Measurements from ENCODE around the gene SHLD1. TPM values are rescaled to one million over a fixed set of nuclear protein-coding genes. Genes with fewer than 3 reads are reported as not detected.

Gene SHLD1
- total RNA-seq, 1 donor from 2014 or later, result 6.9 TPM

DNA sequence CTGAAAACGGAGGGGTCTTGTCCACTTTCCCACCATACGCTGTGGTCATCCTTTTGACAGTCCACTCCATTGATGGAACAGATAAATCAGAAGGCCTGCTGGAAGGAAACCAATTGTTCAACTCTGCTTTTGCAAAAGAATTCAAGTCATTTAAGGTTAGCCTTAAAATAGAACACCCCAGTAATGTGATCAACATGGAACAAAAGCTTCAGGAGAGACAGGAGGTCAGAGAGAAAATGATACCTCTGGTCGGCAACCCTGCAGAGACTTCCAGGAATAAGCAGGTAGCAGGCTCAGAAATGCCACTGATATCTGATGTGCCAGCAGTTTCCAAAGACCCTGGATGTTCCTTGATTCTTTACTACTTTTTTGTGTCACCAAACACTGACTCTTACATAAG is 39.6 kb upstream of the SHLD1 start:
- DNase-seq (ENCODE audit: low read depth, low spot score), result no peak
- Mint-ChIP-seq H3K4me3 (no peak overlapping the region), H3K27ac (ENCODE audit: unreplicated experiment) (no peak overlapping the region), H3K36me3 (ENCODE audit: low read depth) (no peaks in the 10 kb centered on the region), H3K27me3 (ENCODE audit: low read depth) (peaks cover 3% of the 10 kb centered on the region), H3K9me3 (peaks cover 2% of the 10 kb centered on the region), H3K4me1 (peaks cover 12% of the 10 kb centered on the region)
- TF ChIP-seq, protein P1, sequence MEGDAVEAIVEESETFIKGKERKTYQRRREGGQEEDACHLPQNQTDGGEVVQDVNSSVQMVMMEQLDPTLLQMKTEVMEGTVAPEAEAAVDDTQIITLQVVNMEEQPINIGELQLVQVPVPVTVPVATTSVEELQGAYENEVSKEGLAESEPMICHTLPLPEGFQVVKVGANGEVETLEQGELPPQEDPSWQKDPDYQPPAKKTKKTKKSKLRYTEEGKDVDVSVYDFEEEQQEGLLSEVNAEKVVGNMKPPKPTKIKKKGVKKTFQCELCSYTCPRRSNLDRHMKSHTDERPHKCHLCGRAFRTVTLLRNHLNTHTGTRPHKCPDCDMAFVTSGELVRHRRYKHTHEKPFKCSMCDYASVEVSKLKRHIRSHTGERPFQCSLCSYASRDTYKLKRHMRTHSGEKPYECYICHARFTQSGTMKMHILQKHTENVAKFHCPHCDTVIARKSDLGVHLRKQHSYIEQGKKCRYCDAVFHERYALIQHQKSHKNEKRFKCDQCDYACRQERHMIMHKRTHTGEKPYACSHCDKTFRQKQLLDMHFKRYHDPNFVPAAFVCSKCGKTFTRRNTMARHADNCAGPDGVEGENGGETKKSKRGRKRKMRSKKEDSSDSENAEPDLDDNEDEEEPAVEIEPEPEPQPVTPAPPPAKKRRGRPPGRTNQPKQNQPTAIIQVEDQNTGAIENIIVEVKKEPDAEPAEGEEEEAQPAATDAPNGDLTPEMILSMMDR (conservative IDR thresholded peaks at IDR 0.05), result no peak

GRCh38 chr20:5714261-5715041 is 35.8 kb upstream of the SHLD1 start:
- H3K27ac Mint-ChIP-seq (ENCODE audit: unreplicated experiment), result peak overlapping the region; percentile 23
- peaks cover 4% of the 10 kb centered on the region for H3K36me3 Mint-ChIP-seq (ENCODE audit: low read depth)
- no peak for DNase-seq (ENCODE audit: low read depth, low spot score)
- H3K27me3 Mint-ChIP-seq (ENCODE audit: low read depth), result peaks cover 8% of the 10 kb centered on the region
- H3K4me3 Mint-ChIP-seq, result no peak overlapping the region
- TF ChIP-seq, protein P1 (conservative IDR thresholded peaks at IDR 0.05), result no peak
- H3K9me3 Mint-ChIP-seq, result peaks cover 5% of the 10 kb centered on the region
- peaks cover 12% of the 10 kb centered on the region for H3K4me1 Mint-ChIP-seq

- no peak for DNase-seq (ENCODE audit: low read depth, low spot score)
- H3K27ac Mint-ChIP-seq (ENCODE audit: unreplicated experiment), result no peak overlapping the region
- peaks cover 5% of the 10 kb centered on the region for H3K9me3 Mint-ChIP-seq
- H3K4me1 Mint-ChIP-seq, result peaks cover 12% of the 10 kb centered on the region
- TF ChIP-seq, protein P1 (conservative IDR thresholded peaks at IDR 0.05), result no peak
- peaks cover 4% of the 10 kb centered on the region for H3K36me3 Mint-ChIP-seq (ENCODE audit: low read depth)
- no peak overlapping the region for H3K4me3 Mint-ChIP-seq
- H3K27me3 Mint-ChIP-seq (ENCODE audit: low read depth), result peaks cover 13% of the 10 kb centered on the region
Observed at GRCh38 chr20:5715071-5715841, 34.9 kb upstream of the SHLD1 start.

- Mint-ChIP-seq H3K36me3 (ENCODE audit: low read depth) (peaks cover 4% of the 10 kb centered on the region), H3K27me3 (ENCODE audit: low read depth) (peaks cover 13% of the 10 kb centered on the region), H3K4me1 (peaks cover 12% of the 10 kb centered on the region), H3K27ac (ENCODE audit: unreplicated experiment) (no peak overlapping the region), H3K4me3 (no peak overlapping the region), H3K9me3 (peaks cover 5% of the 10 kb centered on the region)
- TF ChIP-seq, protein P1 (conservative IDR thresholded peaks at IDR 0.05), result no peak
- no peak for DNase-seq (ENCODE audit: low read depth, low spot score)
Observed at GRCh38 chr20:5716953-5717352, 33.2 kb upstream of the SHLD1 start.

GRCh38 chr20:5718896-5719595 is 31.2 kb upstream of the SHLD1 start:
- TF ChIP-seq, protein P1 (conservative IDR thresholded peaks at IDR 0.05), result no peak
- H3K27me3 Mint-ChIP-seq (ENCODE audit: low read depth), result peaks cover 9% of the 10 kb centered on the region
- no peak overlapping the region for H3K4me3 Mint-ChIP-seq

More at GRCh38 chr20:5718896-5719595, 31.2 kb upstream of the SHLD1 start:
- Mint-ChIP-seq H3K9me3 (peaks cover 5% of the 10 kb centered on the region), H3K4me1 (peaks cover 10% of the 10 kb centered on the region), H3K27ac (ENCODE audit: unreplicated experiment) (no peak overlapping the region), H3K36me3 (ENCODE audit: low read depth) (peaks cover 4% of the 10 kb centered on the region)
- no peak for DNase-seq (ENCODE audit: low read depth, low spot score)
